HG03039 (cell line): ENCODE measurements around the gene PLD1.

Experiments
- ATAC-seq: cut with Tn5 transposase; IDR thresholded peaks from one replicate; pipeline ENCODE4 v1.9.1; 2021; ENCODE audit warnings: mild to moderate bottlenecking, moderate library complexity; ENCODE audit not compliant: unreplicated experiment

PLD1 gene

DNA sequence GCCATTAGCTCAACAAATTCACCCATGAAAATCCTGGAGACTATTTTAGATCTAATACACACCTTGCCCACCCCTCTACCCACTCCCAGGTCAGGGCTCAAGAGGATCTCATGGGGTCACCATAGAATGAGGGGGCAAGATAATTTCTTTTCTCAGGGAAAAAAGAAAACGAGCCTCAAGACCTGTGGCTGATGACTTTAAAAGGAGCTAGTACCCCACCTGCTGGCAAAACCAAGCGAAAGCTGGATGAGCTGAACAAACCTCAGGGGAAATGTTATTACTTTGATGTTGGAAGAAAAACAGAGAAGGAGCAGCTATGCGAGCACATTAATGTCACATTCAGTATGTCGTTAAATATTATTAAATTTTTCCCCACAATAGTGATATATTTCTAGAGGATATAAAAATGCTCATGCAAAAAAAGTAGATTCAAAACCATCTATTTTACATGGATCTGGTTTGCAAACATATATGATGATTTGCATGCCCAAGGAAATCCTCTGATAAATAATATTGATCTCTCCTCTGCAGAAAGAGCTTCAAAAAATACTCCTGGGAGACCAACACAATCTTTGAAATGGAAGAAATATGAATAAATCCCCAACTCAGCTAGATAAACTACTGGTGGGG lies 37.7 kb downstream of the PLD1 start:
- ATAC-seq, result no peak

DNA sequence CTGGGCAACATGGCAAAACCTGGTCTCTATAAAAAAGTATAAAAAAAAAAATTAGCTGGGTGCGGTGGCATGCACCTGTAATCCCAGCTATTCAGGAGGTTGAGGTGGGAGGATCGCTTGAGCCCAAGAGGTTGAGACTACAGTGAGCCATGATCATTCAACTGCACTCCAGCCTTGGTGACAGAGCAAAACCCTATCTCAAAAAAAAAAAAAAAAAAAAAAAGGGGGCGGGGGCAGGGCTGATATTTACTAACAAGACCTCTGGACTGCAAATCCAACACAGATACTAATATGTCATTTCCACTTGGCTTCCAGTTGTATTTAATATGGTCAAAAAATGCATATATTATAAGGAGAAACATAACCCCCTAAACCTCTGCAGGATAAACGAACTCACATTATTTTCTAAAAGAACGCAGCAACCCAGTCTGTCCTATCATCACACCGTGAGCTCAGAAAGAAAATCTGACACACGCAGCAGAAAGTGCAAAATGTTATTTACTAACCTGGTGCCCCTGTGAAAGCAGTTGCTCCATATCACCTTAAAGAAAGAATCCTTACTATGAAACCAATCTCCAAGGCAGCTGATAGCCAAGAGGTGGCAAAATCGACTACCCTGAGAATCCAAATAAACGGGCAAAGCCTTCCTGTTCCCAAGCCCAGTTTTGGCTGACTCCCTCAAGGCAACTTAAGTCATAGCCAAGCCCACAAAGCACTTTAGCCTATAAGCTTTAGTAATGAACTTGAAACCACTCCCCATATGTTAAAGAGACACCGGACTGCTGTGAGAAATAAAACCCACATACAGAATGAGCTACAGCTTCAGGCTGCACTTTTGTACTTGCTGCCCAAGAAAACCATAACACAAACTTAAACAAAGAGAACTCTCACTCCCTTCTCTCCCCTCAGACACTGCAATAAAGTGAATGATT lies 39.3 kb downstream of the PLD1 start:
- no peak for ATAC-seq

GRCh38 chr3:171769461-171769860 lies 40.8 kb downstream of the PLD1 start:
- ATAC-seq, result no peak

GRCh38 chr3:171768986-171769385 lies 41.3 kb downstream of the PLD1 start:
- no peak for ATAC-seq

- ATAC-seq, result no peak
Observed at GRCh38 chr3:171768281-171768900, 41.9 kb downstream of the PLD1 start.

DNA sequence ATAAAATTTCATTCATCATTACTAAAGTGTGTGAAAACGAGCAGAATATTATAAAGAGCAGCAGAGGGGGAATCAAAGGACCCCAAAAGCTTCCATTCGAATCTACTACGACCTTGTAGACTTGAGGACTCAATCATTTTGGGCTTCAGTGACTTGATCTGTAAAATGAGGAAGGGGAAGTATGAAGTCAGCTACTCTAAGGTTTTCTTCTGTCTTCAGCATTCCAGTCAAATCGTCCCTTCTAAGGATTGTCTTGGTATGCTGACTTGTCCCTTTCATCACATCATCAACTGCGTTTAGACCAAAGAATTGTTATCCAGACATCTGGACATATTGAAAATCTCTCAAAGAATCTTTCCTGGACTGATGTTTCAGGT lies 44.8 kb downstream of the PLD1 start:
- no peak for ATAC-seq

GRCh38 chr3:171763392-171763791 lies 46.9 kb downstream of the PLD1 start:
- ATAC-seq, result no peak

DNA sequence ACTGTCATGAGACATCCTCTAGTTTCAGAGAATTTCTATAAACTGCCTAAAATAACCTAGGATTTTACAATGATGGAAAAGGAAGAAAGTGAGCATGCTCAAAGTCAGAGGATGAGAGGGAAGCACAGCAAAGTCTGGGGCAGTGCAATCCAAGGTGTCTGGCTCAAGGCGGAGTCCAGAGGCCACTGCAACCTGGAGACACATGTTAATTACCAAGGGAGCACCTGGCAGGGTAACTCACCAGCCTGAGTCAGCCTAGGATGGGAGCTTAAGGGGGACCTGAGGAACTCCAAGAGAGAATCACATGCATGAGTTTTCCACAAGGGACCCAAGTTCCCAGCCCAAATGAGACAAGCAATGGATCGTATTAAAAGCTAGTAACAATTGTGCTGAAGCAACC lies 49.8 kb downstream of the PLD1 start:
- no peak for ATAC-seq

- ATAC-seq, result no peak
Observed at GRCh38 chr3:171758109-171758508, 52.2 kb downstream of the PLD1 start.

DNA sequence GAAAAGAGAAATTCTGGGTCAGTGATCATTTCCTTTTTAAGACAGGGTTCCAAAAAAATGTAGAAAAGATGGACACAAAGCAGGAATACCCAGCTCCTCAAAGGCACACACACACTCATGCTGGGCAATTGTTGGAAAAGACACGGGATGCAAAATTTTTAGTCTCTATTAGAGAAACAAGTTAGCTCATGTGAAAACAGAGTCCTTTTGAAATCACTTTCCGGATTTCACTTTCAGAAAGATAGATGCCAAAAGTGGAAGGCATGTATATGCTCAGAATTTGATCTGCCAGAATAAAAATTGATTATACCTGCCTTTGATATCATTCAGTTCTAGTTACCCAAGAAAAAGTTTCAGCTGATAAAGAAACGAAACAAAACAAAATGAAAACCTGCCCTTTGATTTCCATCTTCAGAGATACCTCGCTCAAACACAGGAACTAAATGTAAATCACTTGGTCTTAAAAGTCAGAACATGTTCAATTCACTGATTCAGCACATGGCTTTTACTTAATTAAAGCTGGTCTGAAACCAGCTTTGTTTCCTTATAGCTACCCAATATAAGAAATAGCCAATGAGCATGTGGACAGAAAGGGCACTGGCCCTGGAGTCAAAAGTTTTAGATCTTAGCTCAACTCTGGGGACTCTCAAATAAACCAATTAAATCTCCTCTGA lies 52.8 kb downstream of the PLD1 start:
- no peak for ATAC-seq

DNA sequence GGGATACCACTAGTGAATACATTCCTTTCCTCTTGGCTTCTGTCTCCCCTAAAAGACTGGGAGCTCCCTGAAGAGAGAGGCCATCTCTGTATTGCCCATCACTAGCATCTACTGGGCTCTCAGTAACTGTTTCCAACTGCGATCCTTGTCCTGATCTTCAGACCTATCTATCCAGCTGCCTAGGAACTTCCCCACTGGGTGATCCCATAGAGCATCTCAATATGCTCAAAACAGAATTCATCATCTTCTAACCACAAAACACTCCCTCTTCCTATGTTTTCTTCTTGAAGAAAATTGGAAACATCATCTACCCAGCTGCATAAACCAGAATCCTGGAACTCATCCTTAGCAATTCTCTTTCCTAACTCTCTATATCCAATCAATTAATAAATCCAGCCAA lies 54.6 kb downstream of the PLD1 start:
- ATAC-seq, result no peak

DNA sequence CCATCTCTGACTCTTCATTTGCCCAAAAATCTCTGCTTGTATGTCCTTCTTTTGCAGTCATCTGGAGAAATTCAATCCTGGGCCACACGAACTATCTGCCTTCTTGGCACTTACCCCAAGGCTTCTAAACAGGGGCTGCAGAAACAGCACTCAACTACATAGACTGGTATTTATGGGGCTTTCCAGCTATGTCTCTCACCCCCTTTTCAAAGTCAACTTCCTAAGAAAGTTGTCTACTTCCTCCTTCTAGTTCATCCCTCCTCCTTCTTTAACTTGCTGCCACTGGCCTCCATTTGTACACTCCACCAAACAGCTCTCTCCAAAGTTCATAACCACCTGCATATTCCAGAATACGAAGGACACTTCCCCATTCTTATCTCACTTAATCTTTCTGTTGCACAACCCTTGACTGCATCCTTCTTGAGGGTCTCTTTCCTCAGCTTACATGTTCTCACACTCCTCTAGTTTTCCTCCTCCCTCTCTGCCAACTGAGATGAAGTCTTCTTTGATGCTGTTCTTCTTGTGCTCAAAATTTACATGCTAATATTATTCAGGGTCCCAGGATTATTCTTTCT lies 55.2 kb downstream of the PLD1 start:
- ATAC-seq, result no peak

GRCh38 chr3:171753665-171754408 lies 56.4 kb downstream of the PLD1 start:
- no peak for ATAC-seq

GRCh38 chr3:171753025-171753472 lies 57.2 kb downstream of the PLD1 start:
- ATAC-seq, result no peak

- no peak for ATAC-seq
Observed at GRCh38 chr3:171752329-171752728, 58.0 kb downstream of the PLD1 start.

- no peak for ATAC-seq
Observed at GRCh38 chr3:171749124-171749523, 61.2 kb downstream of the PLD1 start.

GRCh38 chr3:171748064-171748924 lies 62.0 kb downstream of the PLD1 start:
- ATAC-seq, result no peak

GRCh38 chr3:171747223-171747920 lies 62.9 kb downstream of the PLD1 start:
- no peak for ATAC-seq
